Measurements from ENCODE around the gene ARHGAP44.
"Not testable (repeated sequence)": the region's sequence is repeated elsewhere in the genome, so short reads cannot be mapped to it uniquely, and the experiment has no call there.

The ARHGAP44 gene

DNA sequence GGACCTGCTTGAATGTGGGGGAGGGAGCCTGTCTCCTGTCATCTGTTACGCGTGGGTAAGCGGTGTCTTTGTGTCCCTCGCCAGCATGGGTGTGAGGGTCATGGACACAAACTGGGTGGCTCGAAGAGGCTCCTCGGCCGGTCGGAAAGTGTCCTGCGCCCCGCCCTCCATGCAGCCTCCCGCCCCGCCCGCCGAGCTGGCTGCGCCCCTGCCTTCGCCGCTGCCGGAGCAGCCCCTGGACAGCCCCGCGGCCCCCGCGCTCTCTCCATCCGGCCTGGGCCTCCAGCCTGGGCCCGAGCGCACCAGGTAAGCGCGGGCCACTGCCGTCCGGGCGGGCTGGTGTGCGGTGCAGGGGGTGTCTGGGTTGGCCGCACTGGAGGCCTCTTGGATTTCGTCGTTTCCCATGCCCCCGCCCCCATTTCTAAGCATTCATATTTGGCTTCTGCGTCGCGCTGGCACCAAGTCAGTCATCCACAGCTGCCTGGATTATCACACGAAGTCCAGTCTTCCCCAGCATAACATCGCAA is 184.8 kb downstream of the ARHGAP44 start:
- ChIA-PET POLR2A (no interaction called here), CTCF (interaction anchor here (0.9 to 1.7 kb wide), 2 partner anchors 11 to 29 kb away, joined by 3 to 5 read pairs; no protein-coding TSS in a partner anchor)
- no peak for DNase-seq (ENCODE audit: extremely low spot score)
- TF ChIP-seq, protein P1, sequence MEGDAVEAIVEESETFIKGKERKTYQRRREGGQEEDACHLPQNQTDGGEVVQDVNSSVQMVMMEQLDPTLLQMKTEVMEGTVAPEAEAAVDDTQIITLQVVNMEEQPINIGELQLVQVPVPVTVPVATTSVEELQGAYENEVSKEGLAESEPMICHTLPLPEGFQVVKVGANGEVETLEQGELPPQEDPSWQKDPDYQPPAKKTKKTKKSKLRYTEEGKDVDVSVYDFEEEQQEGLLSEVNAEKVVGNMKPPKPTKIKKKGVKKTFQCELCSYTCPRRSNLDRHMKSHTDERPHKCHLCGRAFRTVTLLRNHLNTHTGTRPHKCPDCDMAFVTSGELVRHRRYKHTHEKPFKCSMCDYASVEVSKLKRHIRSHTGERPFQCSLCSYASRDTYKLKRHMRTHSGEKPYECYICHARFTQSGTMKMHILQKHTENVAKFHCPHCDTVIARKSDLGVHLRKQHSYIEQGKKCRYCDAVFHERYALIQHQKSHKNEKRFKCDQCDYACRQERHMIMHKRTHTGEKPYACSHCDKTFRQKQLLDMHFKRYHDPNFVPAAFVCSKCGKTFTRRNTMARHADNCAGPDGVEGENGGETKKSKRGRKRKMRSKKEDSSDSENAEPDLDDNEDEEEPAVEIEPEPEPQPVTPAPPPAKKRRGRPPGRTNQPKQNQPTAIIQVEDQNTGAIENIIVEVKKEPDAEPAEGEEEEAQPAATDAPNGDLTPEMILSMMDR (IDR thresholded peaks at IDR 0.05; ENCODE audit: control extremely low read depth, extremely low read depth, low read depth, missing control alignments) = no peak

DNA sequence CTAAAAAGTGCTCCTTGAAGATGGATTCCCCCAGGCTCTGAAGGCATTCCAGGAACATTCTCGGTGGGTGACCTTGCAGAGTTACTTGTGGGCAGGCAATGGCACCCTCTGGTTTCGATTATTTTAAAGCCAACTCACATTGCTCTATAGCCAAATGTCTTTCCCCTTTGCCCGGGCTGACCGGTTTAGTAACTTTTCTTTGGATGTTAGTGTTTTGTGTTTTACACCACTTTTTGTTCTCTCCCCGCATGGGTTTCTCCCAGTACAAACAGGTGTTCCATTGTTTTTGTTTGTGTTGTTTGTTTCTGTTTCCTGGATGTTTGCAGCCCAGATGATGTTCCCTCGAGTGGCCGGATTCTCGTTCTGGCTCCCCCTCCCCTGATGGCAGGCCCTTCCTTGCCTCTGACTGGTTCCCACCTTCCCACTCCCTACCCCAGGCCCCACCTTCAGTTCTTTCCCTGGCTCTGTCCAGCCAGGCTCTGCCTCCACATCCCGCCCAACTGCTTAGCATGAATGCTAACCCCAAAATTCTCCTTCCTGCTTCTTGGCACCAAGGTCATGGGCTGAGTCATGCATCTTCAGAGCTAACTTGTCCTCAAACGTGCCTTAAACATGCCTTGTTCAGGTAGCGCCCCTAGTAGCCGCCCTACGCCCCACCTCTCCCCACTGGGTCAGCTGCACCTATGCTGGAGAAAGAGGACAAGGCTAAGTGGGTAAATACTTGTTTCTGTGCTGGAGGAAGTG is 187.9 kb downstream of the ARHGAP44 start:
- TF ChIP-seq, protein P1 (IDR thresholded peaks at IDR 0.05; ENCODE audit: control extremely low read depth, extremely low read depth, low read depth, missing control alignments) = no peak
- ChIA-PET POLR2A (no interaction called here), CTCF (interaction anchor here (0.9 kb wide), 1 partner anchor 796 kb away, joined by 3 read pairs; no protein-coding TSS in a partner anchor)
- DNase-seq (ENCODE audit: extremely low spot score) = no peak

DNA sequence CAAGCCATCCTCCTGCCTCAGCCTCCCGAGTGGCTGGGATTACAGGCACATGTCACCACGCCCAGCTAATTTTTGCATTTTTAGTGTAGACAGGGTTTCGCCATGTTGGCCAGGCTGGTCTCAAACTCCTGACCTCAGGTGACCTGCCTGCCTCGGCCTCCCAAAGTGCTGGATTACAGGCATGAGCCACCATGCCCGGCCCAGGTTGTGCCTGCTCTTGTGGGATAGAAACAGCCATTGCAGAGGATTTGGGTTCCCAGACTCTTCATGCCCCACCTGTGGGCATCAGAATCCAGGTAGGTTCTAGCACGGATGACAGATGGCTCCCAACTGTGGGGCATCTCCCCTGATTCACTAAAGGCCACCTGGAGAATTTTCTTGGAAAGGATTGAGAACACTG is 189.5 kb downstream of the ARHGAP44 start:
- DNase-seq (ENCODE audit: extremely low spot score); POLR2A ChIA-PET; CTCF ChIA-PET: not testable (repeated sequence)

DNA sequence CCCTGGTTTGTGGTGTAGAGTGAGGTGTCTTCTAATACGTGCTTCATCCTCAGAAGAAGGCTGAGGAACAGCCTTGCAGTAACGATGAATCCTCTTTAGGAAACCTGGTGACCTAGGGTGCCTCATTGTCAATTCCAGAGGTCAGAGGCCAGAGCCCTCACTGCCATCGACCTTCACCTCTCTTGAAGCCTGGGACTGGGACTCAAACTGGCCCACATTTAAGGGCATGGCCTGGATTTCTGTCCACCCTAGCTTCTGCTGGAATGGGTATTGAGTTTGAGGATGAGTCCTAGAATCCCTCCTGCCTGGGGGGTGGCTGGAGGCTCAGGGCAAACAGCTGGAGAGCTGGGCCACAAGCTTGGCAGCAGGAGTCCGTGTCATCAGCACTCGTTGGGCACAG is 189.9 kb downstream of the ARHGAP44 start:
- CTCF ChIA-PET = interaction anchor here (2.2 kb wide), 1 partner anchor 24 kb away, joined by 16 read pairs; no protein-coding TSS in a partner anchor

DNA sequence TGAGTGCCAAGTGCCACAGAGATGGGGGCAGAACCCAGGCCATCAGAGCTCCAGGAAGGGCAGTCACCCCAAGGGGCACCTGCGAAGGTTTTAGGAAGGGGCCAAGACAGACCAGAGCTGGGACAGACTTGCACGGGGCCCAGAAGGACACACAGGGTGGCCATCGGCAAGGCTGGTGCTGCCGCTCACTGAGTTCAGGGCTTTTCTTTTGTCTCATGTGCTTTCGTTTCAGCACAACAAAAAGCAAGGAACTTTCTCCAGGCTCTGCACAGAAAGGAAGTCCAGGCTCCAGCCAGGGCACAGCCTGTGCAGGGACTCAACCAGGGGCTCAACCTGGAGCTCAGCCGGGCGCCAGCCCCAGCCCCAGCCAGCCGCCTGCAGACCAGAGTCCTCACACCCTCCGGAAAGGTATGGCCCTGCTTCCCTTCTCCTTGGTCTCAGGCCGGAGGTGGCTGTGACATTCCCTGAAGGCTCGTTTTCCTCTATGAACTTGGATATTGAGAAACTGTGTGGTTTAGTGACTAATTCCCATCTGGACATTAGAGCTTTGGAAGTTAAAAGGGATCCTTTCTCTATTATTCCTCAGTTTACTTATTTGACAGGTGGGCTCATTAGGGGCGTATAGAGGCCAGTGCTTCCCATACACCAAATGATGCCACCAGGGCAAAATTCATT is 190.7 kb downstream of the ARHGAP44 start:
- CTCF ChIA-PET = interaction anchor here (2.2 kb wide), 1 partner anchor 24 kb away, joined by 16 read pairs; no protein-coding TSS in a partner anchor
- POLR2A ChIA-PET = no interaction called here
- TF ChIP-seq, protein P1 (IDR thresholded peaks at IDR 0.05; ENCODE audit: control extremely low read depth, extremely low read depth, low read depth, missing control alignments) = no peak
- no peak for DNase-seq (ENCODE audit: extremely low spot score)

More for the DNA sequence above, 189.9 kb downstream of the ARHGAP44 start:
- DNase-seq (ENCODE audit: extremely low spot score) = no peak
- TF ChIP-seq, protein P1 (IDR thresholded peaks at IDR 0.05; ENCODE audit: control extremely low read depth, extremely low read depth, low read depth, missing control alignments) = no peak
- POLR2A ChIA-PET = no interaction called here

DNA sequence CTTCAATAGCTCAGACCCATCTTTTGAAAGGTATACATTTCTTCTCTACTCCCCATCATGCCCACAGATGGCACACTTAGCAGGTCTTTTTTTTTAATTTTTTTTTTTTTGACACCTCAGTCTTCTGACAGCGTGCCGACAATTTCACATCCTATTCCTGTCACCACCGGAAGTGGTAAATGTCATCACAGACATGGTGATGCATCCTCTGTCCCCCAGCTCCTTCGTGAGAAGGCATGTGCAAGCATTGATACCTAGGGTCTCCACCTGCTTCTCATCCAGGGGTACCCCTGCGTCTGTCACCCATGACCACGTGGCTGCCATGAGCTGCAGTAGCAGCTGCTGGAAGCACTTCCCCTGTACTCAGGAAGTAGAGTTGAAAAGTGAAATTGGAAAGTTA is 192.9 kb downstream of the ARHGAP44 start:
- TF ChIP-seq, protein P1 (IDR thresholded peaks at IDR 0.05; ENCODE audit: control extremely low read depth, extremely low read depth, low read depth, missing control alignments) = no peak
- DNase-seq (ENCODE audit: extremely low spot score) = no peak
- ChIA-PET CTCF (interaction anchor here (0.6 to 1.2 kb wide), 4 partner anchors 16 to 425 kb away, joined by 3 read pairs; no protein-coding TSS in a partner anchor), POLR2A (no interaction called here)
